ENCODE measurements around the gene CD109.

GRCh38 chr6:73649783-73650182 lies 46.2 kb upstream of the CD109 start:
- no peak for TF ChIP-seq POLR2A (IDR thresholded peaks at IDR 0.05; ENCODE audit: low read length)
- no peak for TF ChIP-seq GATA1 (IDR thresholded peaks at IDR 0.05; ENCODE audit: low read depth, low read length)

Data from erythroblast (primary cell).